H1 (cell line): ENCODE data around the gene PDIA3. TPM values are rescaled to one million over a fixed set of nuclear protein-coding genes. Genes with fewer than 3 reads are reported as not detected.

Experiments
- CTCF ChIA-PET: fragments of 300-600 bp; sonication (Branson Sonifier 250); formaldehyde crosslinking; loops from one replicate; lab custom pipeline; 2021; ENCODE audit not compliant: partially characterized antibody; lab: Charles Lee
- POLR2A ChIA-PET: fragments of 300-600 bp; sonication (Branson Sonifier 250); formaldehyde crosslinking; loops from one replicate; lab custom pipeline; 2021; ENCODE audit warnings: inconsistent platforms; ENCODE audit not compliant: partially characterized antibody; lab: Charles Lee
- DNase-seq, 2 experiments: peaks; one replicate each; pipeline versions ENCODE4 v3.0.0 to v3.0.0-alpha.2; 2010 to 2022; ENCODE audit warnings: low spot score in 2 of 2, low read depth in 1 of 2, mixed read lengths in 1 of 2
- FAIRE-seq: peaks from 2 replicates; lab custom pipeline; 2011; peaks lifted over from hg19 to GRCh38; lab: Jason Lieb, UNC
- H2AFZ ChIP-seq: 2 replicates; pipeline ENCODE4 v1.8.1; 2012; ENCODE audit warnings: low read length, inconsistent platforms
- H2AK5ac ChIP-seq: 2 replicates; pipeline ENCODE4 v1.6.1; 2013; ENCODE audit warnings: low read depth, low read length
- H2BK120ac ChIP-seq: replicated peaks from 2 replicates; pipeline ENCODE3; 2013; ENCODE audit warnings: low read depth, low read length, inconsistent platforms
- H2BK12ac ChIP-seq: 2 replicates; pipeline ENCODE4 v1.6.1; 2013; ENCODE audit warnings: low read depth, low read length
- H2BK15ac ChIP-seq: 2 replicates; pipeline ENCODE4 v1.6.1; 2013; ENCODE audit warnings: low read length
- H2BK20ac ChIP-seq: 2 replicates; pipeline ENCODE4 v1.6.1; 2013; ENCODE audit warnings: low read length
- H2BK5ac ChIP-seq: 2 replicates; pipeline ENCODE4 v1.6.1; 2013; ENCODE audit warnings: low read depth, low read length
- H3K14ac ChIP-seq: 2 replicates; pipeline ENCODE4 v1.6.1; 2013; ENCODE audit warnings: inconsistent platforms; ENCODE audit not compliant: insufficient read length
- H3K18ac ChIP-seq: 2 replicates; pipeline ENCODE4 v1.6.1; 2013; ENCODE audit warnings: low read length; ENCODE audit errors: extremely low read depth
- H3K23ac ChIP-seq: 2 replicates; pipeline ENCODE4 v1.6.1; 2013; ENCODE audit warnings: inconsistent platforms; ENCODE audit not compliant: insufficient read length
- H3K23me2 ChIP-seq: 2 replicates; pipeline ENCODE4 v1.6.1; 2013; ENCODE audit warnings: low read depth, low read length
- H3K27ac ChIP-seq: 2 replicates; pipeline ENCODE4 v1.6.1; 2011; ENCODE audit warnings: low read depth, low read length, inconsistent platforms
- H3K27me3 ChIP-seq, 4 experiments: replicated peaks in 1 of 4; 1 replicate in 1 of 4; 2 replicates in 3 of 4; pipeline versions ENCODE4 v1.6.1 to v1.8.1; 2011 to 2013; ENCODE audit warnings: low read length in 3 of 4, mild to moderate bottlenecking in 3 of 4, inconsistent platforms in 2 of 4, mixed read lengths in 2 of 4, moderate library complexity in 1 of 4; ENCODE audit not compliant: control insufficient read depth in 3 of 4, insufficient read depth in 3 of 4; ENCODE audit errors: extremely low read depth in 1 of 4
- H3K36me3 ChIP-seq, 4 experiments: 2 replicates each; pipeline versions ENCODE4 v1.6.1 to v1.8.1; 2011 to 2013; ENCODE audit warnings: mild to moderate bottlenecking in 4 of 4, low read length in 3 of 4, moderate library complexity in 2 of 4, control low read depth in 1 of 4, inconsistent platforms in 1 of 4; ENCODE audit not compliant: insufficient read depth in 4 of 4, control insufficient read depth in 2 of 4
- H3K4ac ChIP-seq: replicated peaks from 2 replicates; pipeline ENCODE3; 2013; ENCODE audit warnings: low read length, low read depth, mixed read lengths, inconsistent platforms; ENCODE audit not compliant: insufficient read length
- H3K4me1 ChIP-seq, 4 experiments: replicated peaks in 1 of 4; 1 replicate in 1 of 4; 2 replicates in 3 of 4; pipeline versions ENCODE4 v1.6.1 to v1.8.1; 2011 to 2013; ENCODE audit warnings: low read length in 3 of 4, inconsistent platforms in 2 of 4, mixed read lengths in 1 of 4; ENCODE audit not compliant: insufficient read depth in 4 of 4, control insufficient read depth in 3 of 4
- H3K4me2 ChIP-seq, 2 experiments: 2 replicates each; pipeline versions ENCODE4 v1.6.1 to v1.8.1; 2011 to 2013; ENCODE audit warnings: low read depth in 2 of 2, low read length in 2 of 2, control low read depth in 1 of 2, inconsistent platforms in 1 of 2, mild to moderate bottlenecking in 1 of 2; ENCODE audit not compliant: insufficient read depth in 1 of 2
- H3K4me3 ChIP-seq, 4 experiments: fragments of 200-600, 300-600 bp in 1 of 4; sonication (generic), shearing (Covaris generic), sonication (Bioruptor Twin) in 1 of 4; 2 replicates each; pipeline versions ENCODE4 v1.5.1 to v1.8.1; 2011 to 2016; ENCODE audit warnings: low read length in 4 of 4, low read depth in 3 of 4, control low read depth in 2 of 4, inconsistent platforms in 2 of 4, mild to moderate bottlenecking in 2 of 4, mixed read lengths in 1 of 4, moderate library complexity in 1 of 4; ENCODE audit not compliant: insufficient read depth in 2 of 4; ENCODE audit errors: extremely low read depth in 1 of 4
- H3K56ac ChIP-seq: replicated peaks from 2 replicates; pipeline ENCODE3; 2013; ENCODE audit warnings: low read depth, mild to moderate bottlenecking, mixed read lengths, low read length, inconsistent platforms; ENCODE audit not compliant: insufficient read length
- H3K79me1 ChIP-seq: 2 replicates; pipeline ENCODE4 v1.6.1; 2013; ENCODE audit warnings: low read depth, low read length, control low read depth
- H3K79me2 ChIP-seq, 2 experiments: 2 replicates each; pipeline versions ENCODE4 v1.6.1 to v1.8.1; 2012 to 2013; ENCODE audit warnings: low read length in 2 of 2, mild to moderate bottlenecking in 2 of 2, inconsistent platforms in 1 of 2; ENCODE audit not compliant: insufficient read depth in 2 of 2, control insufficient read depth in 1 of 2
- H3K9ac ChIP-seq, 4 experiments: replicated peaks in 1 of 4; 1 replicate in 1 of 4; 2 replicates in 3 of 4; pipeline versions ENCODE4 v1.6.1 to v1.8.1; 2011 to 2013; ENCODE audit warnings: low read depth in 3 of 4, low read length in 3 of 4, control low read depth in 2 of 4, mild to moderate bottlenecking in 2 of 4, moderate library complexity in 2 of 4, inconsistent platforms in 1 of 4; ENCODE audit errors: extremely low read depth in 1 of 4
- H3K9me3 ChIP-seq, 2 experiments: 2 replicates each; pipeline versions ENCODE4 v1.6.1 to v1.8.1; 2012 to 2013; ENCODE audit warnings: mild to moderate bottlenecking in 2 of 2, moderate library complexity in 2 of 2, control low read depth in 1 of 2, inconsistent platforms in 1 of 2, low read depth in 1 of 2, low read length in 1 of 2, mixed read lengths in 1 of 2; ENCODE audit not compliant: insufficient read depth in 2 of 2
- H4K20me1 ChIP-seq, 2 experiments: replicated peaks in 1 of 2; 2 replicates each; pipeline versions ENCODE3 to v1.8.1; 2011 to 2013; ENCODE audit warnings: inconsistent platforms in 2 of 2, low read length in 2 of 2, mild to moderate bottlenecking in 1 of 2; ENCODE audit not compliant: insufficient read depth in 2 of 2, control insufficient read depth in 1 of 2
- H4K5ac ChIP-seq: 2 replicates; pipeline ENCODE4 v1.6.1; 2013; ENCODE audit warnings: low read length, low read depth, mixed read lengths, inconsistent platforms; ENCODE audit not compliant: insufficient read length
- H4K8ac ChIP-seq: 2 replicates; pipeline ENCODE4 v1.8.0; 2013; ENCODE audit warnings: mild to moderate bottlenecking, moderate library complexity, low read length, inconsistent platforms; ENCODE audit not compliant: insufficient read depth; ENCODE audit errors: extremely low read depth
- H4K91ac ChIP-seq: replicated peaks from 2 replicates; pipeline ENCODE3; 2013; ENCODE audit warnings: low read length, mixed read lengths, inconsistent platforms; ENCODE audit not compliant: insufficient read length
- ATF2 ChIP-seq: IDR thresholded peaks from 2 replicates; pipeline ENCODE4 v1.6.1; 2012; ENCODE audit warnings: low read length, inconsistent platforms
- CBX5 ChIP-seq: fragments of 300-800, 300-1000 bp; sonication (generic); IDR thresholded peaks from 2 replicates; pipeline ENCODE4 v1.7.1; 2016; ENCODE audit warnings: antibody characterized with exemption, low read length, low read depth
- CBX8 ChIP-seq: fragments of 300-800, 300-1000 bp; sonication (generic); IDR thresholded peaks from 2 replicates; pipeline ENCODE4 v1.7.1; 2016; ENCODE audit warnings: low read depth, low read length, borderline replicate concordance
- CEBPB ChIP-seq: IDR thresholded peaks from 2 replicates; pipeline ENCODE4 v1.6.1; 2012; ENCODE audit warnings: low read depth, low read length
- CHD1 ChIP-seq: IDR thresholded peaks from 2 replicates; pipeline ENCODE4 v1.6.1; 2012; ENCODE audit warnings: low read depth, low read length, improper control_type of control experiment
- EP300 ChIP-seq, 2 experiments: IDR thresholded peaks; 1 replicate in 1 of 2; 2 replicates in 1 of 2; pipeline ENCODE4 v1.6.1; 2011 to 2012; ENCODE audit warnings: low read depth in 2 of 2, low read length in 2 of 2, mild to moderate bottlenecking in 2 of 2, borderline replicate concordance in 1 of 2, inconsistent platforms in 1 of 2, moderate library complexity in 1 of 2
- HDAC2 ChIP-seq, 2 experiments: fragments of 300-600 bp in 1 of 2; sonication (generic) in 1 of 2; IDR thresholded peaks; 2 replicates each; pipeline ENCODE4 v1.6.1; 2011 to 2012; ENCODE audit warnings: low read depth in 2 of 2, low read length in 2 of 2, mild to moderate bottlenecking in 2 of 2, moderate library complexity in 2 of 2, borderline replicate concordance in 1 of 2, inconsistent platforms in 1 of 2
- NANOG ChIP-seq: IDR thresholded peaks from 2 replicates; pipeline ENCODE4 v1.6.1; 2011; ENCODE audit warnings: low read length, low read depth, mild to moderate bottlenecking, inconsistent platforms; ENCODE audit not compliant: insufficient read depth, poor library complexity, severe bottlenecking
- PHF8 ChIP-seq: fragments of 200-600 bp; sonication (generic); conservative IDR thresholded peaks from 2 replicates; pipeline ENCODE4 v1.7.1; 2012; ENCODE audit warnings: low read depth, mild to moderate bottlenecking, inconsistent platforms, low read length, moderate library complexity
- RNF2 ChIP-seq: fragments of 200-900, 300-1000 bp; sonication (generic); IDR thresholded peaks from 2 replicates; pipeline ENCODE4 v1.7.1; 2016; ENCODE audit warnings: borderline replicate concordance, low read depth, mild to moderate bottlenecking, antibody characterized with exemption, low read length; ENCODE audit not compliant: poor library complexity, severe bottlenecking; ENCODE audit errors: missing control alignments
- SIX5 ChIP-seq: IDR thresholded peaks from 2 replicates; pipeline ENCODE4 v1.6.1; 2011; ENCODE audit warnings: mild to moderate bottlenecking, low read depth, low read length
- WGBS, 2 experiments: shearing (Covaris generic) in 1 of 2; methylation state at CpG; one replicate each; pipeline versions ENCODE4 v1.1.6 to v1.1.7; 2013 to 2015; ENCODE audit warnings: low lambda C conversion rate in 2 of 2, mixed read lengths in 2 of 2, inconsistent platforms in 1 of 2, low coverage in 1 of 2, missing lambda C conversion rate in 1 of 2; ENCODE audit not compliant: insufficient replicate concordance in 2 of 2, insufficient coverage in 1 of 2, insufficient read length in 1 of 2; ENCODE audit errors: extremely low coverage in 1 of 2, missing lambda C conversion rate in 1 of 2; 5-methylcytosine and 5-hydroxymethylcytosine counted together
- polyA plus RNA-seq, 7 experiments: library from polyadenylated mRNA; depleted of rRNA in 3 of 7; stranded (reverse) in 5 of 7; unstranded in 2 of 7; fragments of >200 nt in 5 of 7; fragments of 200-250 nt in 2 of 7; gene quantifications; 1 replicate in 5 of 7; 2 replicates in 1 of 7; 4 replicates in 1 of 7; pipeline versions ENCODE4 v1.2.1 to v1.2.3, GENCODE V29; 2011 to 2013; ENCODE audit warnings: missing spikeins in 2 of 7, mixed read lengths in 2 of 7
- total RNA-seq: library from RNA; stranded (reverse); fragmentation: NEBNext Ultra II Directional; extraction: Animal tissue kit (Norgen Biotek cat#: 25700); gene quantifications from 2 replicates; pipeline ENCODE4 v1.2.1, GENCODE V29; 2021

Gene PDIA3
- total and polyA plus RNA-seq, 2 of the 8 experiments (the other 6 are each of a cell fraction or from before 2014, with no cell fraction given): 90.4 to 655 TPM

- Histone ChIP-seq H2BK5ac (no peak overlapping the region), H3K14ac (no peak overlapping the region), H2BK15ac (no peak overlapping the region), H4K20me1 (peaks cover 3 to 4% of the 10 kb centered on the region in 2 experiments), H2BK12ac (no peak overlapping the region), H3K23me2 (no peaks in the 10 kb centered on the region), H3K4me1 (no peaks in the 10 kb centered on the region), H3K27ac (no peak overlapping the region), H2AFZ (no peak overlapping the region), H3K18ac (no peak overlapping the region), H3K9ac (no peak overlapping the region), H3K4me2 (no peak overlapping the region), H3K9me3 (no peaks in the 10 kb centered on the region), H3K79me2 (peaks cover 0 to 3% of the 10 kb centered on the region in 2 experiments; a peak in 1 of 4 replicates), H4K91ac (no peak overlapping the region), H2AK5ac (no peak overlapping the region), H3K56ac (no peak overlapping the region), H4K5ac (no peak overlapping the region), H3K27me3 (no peaks in the 10 kb centered on the region), H3K79me1 (no peaks in the 10 kb centered on the region; the same call in 1 of the 2 replicates), H2BK120ac (no peak overlapping the region), H3K23ac (no peak overlapping the region), H3K4me3 (no peak overlapping the region), H3K36me3 (peaks cover 37 to 91% (median 75%) of the 10 kb centered on the region in 4 experiments), H4K8ac (no peak overlapping the region), H3K4ac (no peak overlapping the region), H2BK20ac (no peak overlapping the region)
- CTCF ChIA-PET: no interaction called here
- no peak for DNase-seq
- WGBS, 2 experiments: 91% methylated on average over 6 of the region's 6 CpGs; no CpG with 5 or more reads in 1 of the 2 experiments
- POLR2A ChIA-PET: interaction anchor here (1.2 kb wide), 1 partner anchor 9 kb away, joined by 4 read pairs; no protein-coding TSS in a partner anchor
- FAIRE-seq: no peak
- TF ChIP-seq HDAC2 (IDR thresholded peaks at IDR 0.05; ENCODE audit: borderline replicate concordance in 1 of 2, low read depth in 2 of 2, low read length in 2 of 2) (no peak), CBX5 (no peak), NANOG (no peak), ATF2 (no peak), CHD1 (no peak), CBX8 (no peak), SIX5 (no peak), CEBPB (no peak), RNF2 (no peak), PHF8 (no peak), EP300 (IDR thresholded peaks at IDR 0.05; ENCODE audit: borderline replicate concordance in 1 of 2, low read depth in 2 of 2, low read length in 2 of 2) (no peak)
Observed at GRCh38 chr15:43762824-43763223, 16.6 kb downstream of the PDIA3 start.
